CD4-positive, alpha-beta T cell treated with Interleukin-6 at 100 ng/mL for 8 hours (primary cell): ENCODE results near the gene ADD3.
"Not testable (repeated sequence)": the region's sequence is repeated elsewhere in the genome, so short reads cannot be mapped to it uniquely, and the experiment has no call there.

Source experiments
- DNase-seq: peaks from one replicate; pipeline ENCODE4 v3.0.0-alpha.2; 2020; ENCODE audit warnings: mixed read lengths, low spot score

Gene ADD3

GRCh38 chr10:110035070-110035921 lies 27.5 kb downstream of the ADD3 start:
- DNase-seq: no peak

DNA sequence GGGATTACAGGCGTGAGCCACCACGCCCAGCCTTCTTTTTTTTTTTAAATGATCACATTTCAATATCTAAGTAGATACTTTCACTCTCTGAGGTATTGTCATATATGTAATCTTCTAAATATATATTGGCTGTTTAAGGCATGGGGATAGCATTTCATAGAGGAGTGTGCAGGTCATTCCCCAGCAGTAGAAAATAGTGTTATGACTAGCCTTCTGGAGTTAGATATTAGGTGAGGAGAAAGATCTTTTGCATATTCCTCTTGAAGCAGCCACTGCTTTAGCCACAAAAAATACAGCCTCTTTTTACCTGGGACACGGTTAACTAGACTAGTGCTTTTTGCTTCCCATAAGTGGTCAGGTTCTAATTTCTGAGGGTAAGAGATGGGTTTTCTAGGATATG lies 28.9 kb downstream of the ADD3 start:
- DNase-seq: no peak

GRCh38 chr10:110039254-110039653 lies 31.5 kb downstream of the ADD3 start:
- DNase-seq: no peak

DNA sequence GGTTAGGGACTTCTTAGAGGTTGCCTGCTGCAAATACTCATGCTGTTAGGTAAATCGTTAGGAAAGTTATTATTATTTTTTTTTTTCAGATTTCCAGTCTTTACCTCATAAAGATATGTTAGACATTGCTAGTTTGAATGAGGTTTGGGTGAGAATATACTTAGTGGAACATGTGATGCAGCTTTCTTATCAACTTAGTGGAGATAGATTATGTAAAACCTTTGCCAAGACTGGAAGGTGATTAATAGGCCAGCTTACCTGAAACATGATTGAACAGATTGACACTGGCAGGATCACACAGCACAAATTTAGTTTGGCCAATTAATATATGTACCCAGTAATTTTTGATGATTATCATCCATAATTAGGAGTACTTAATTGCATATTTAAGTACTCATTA lies 32.3 kb downstream of the ADD3 start:
- DNase-seq: no peak

- no peak for DNase-seq
Observed at GRCh38 chr10:110040767-110041478, 33.1 kb downstream of the ADD3 start.

- no peak for DNase-seq
Observed at GRCh38 chr10:110041479-110041829, 33.7 kb downstream of the ADD3 start.

DNA sequence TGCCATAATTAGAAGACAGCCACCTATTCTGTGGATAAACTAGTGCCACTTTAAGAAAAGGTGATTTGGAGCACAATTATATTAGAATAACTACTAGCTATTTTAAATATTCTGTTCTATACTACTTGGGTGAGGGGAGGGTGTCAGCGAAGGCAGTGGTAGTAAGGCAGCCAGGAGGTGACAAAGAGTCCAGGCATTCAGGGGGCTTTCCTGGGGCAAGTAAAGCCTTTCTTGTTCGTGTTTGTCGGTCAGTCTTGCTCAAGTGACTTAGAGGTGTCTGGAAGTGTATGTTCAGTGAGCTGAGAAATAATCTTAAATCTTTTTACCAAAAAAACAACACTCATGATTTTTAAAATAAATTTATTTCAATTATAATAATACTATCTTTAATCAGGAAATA lies 34.4 kb downstream of the ADD3 start:
- no peak for DNase-seq

DNA sequence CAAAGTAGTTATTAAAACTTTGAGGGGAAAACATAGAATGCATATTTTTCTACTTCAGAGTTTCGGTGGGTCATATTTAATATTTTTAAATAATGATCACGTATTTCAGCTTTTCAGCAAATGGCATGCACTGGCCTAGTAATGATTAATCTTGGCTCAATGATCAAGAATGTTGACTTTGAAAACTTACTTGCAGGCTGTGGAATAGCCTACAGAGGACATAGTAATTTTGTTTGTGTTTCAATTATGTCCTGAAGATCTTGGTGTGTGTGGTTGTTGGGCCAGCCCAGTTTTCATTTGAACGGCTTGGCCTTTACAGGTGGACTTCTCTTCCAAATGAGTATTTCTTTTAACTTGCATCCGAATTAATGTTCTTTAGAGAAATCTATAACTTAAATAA lies 35.1 kb downstream of the ADD3 start:
- no peak for DNase-seq

- no peak for DNase-seq
Observed at GRCh38 chr10:110044681-110045080, 36.9 kb downstream of the ADD3 start.

GRCh38 chr10:110045772-110046171 lies 38.0 kb downstream of the ADD3 start:
- DNase-seq: no peak

- DNase-seq: not testable (repeated sequence)
Observed at GRCh38 chr10:110048145-110048544, 40.4 kb downstream of the ADD3 start.

DNA sequence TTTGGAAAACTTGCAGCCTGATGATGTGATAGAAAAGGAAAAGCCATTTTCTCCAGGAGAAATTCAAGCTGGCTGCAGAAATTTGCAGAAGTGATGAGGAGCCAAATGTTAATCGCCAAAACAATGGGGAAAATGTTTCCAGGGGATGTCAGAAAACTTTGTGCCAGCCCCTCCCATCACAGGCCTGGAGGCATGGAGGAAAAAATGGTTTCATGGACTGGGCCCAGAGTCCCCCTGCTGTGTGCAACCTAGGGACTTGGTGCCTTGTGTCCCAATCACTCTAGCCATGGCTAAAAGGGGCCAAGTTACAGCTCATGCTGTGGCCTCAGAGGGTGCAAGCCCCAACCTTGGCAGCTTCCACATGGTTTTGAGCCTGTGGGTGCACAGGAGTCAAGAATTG lies 41.0 kb downstream of the ADD3 start:
- no peak for DNase-seq

DNA sequence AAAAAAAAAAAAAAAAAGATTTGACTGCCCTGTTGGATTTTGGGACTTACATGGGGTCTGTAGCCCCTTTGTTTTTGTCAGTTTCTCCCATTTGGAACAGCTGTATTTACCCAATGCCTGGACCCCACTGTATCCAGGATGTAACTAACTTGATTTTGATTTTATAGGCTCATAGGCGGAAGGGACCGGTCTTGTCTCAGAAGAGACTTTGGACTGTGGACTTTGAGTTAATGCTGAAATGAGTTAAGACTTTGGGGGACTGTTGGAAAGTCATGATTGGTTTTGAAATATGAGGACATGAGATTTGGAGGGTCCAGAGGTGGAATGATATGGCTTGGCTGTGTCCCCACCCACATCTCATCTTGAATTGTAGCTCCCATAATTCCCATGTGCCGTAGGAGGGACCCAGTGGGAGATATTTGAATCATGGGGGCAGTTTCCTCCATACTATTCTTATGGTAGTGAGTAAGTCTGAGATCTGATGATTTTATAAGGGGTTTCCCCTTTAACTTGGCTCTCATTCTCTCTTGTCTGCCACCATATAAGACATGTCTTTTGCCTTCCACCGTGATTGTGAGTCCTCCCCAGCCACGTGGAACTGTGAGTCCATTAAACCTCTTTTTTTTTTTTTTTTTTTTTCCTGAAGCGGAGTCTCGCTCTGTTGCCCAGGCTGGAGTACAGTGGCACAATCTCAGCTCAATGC lies 42.3 kb downstream of the ADD3 start:
- not testable (repeated sequence) for DNase-seq

DNA sequence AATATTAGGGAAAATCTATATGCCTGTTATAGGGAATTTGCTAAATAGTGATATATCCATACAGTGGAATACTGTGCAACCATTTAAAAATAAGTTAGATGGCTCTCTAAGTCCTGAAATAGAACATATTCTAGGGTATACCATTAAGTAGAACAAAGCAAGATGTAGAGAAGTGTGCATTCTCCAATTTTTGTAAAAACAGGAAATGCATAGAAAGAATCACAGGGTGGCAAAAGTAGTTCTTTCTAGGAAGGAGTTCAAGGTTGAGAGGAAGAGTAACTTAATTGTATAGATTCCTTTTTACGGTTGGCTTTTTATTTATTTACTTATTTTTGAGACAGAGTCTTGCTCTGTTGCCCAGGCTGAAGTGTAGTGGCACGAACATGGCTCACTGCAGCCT lies 43.7 kb downstream of the ADD3 start:
- no peak for DNase-seq

GRCh38 chr10:110052916-110053315 lies 45.1 kb downstream of the ADD3 start:
- DNase-seq: no peak

- DNase-seq: no peak
Observed at GRCh38 chr10:110056822-110057221, 49.0 kb downstream of the ADD3 start.

DNA sequence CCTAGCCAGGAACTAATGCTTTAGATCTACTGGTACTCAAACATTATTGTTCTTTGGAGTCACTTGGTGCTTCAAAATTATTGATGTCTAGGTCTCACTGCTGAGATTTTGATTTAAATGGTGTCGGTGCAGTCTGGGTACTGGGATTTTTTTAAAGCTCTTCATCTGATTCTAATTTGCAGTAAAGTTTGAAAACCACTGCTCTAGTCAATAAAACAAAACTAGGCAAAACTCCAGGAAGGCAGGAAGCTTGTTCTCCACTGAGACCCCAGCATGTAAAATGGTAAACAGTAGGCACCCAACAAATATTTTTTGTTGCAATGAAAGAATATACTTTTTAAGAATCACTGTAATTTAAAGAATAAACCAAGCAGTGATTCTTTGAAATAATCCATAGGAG lies 49.7 kb downstream of the ADD3 start:
- DNase-seq: no peak

DNA sequence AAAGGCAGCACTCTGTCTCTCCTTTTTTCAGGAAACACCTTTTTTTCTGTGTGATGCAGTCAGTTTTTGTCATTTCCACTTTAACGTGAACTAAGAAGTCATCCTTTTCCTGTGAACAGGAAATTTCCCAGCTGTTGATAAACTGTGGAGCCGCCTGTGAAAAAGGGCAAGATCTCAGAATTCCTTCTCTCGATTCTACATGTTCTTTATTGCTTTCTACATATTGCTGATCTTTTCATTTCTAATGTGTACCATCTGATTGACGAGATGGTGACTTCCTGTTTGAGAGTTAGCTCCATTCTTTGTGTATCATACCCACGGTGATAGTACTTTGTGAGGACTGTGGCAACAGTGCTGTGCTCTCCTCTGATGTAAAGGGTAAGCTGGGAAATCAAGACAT lies 50.4 kb downstream of the ADD3 start:
- DNase-seq: no peak

DNA sequence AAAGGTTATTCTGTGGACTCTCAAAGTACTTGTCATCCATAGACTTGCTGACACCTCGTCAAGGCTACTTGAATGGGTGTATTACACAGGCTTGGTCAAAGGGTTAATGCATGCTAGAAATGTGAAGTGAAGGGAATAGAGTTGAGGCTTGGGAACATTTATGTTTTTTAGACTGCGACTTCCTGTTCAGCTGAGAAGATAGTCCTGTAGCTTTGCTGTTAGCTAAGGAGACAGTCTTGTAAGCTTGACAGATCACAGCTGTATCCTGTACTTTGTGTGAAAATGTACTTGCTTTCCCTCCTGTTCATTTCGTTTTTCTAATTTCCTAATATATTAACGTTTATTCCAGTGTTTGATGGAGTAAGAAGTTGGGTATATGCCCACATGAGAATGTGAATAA lies 52.1 kb downstream of the ADD3 start:
- no peak for DNase-seq

- DNase-seq: no peak
Observed at GRCh38 chr10:110061687-110062086, 53.9 kb downstream of the ADD3 start.

GRCh38 chr10:110065269-110065668 lies 57.5 kb downstream of the ADD3 start:
- no peak for DNase-seq

DNA sequence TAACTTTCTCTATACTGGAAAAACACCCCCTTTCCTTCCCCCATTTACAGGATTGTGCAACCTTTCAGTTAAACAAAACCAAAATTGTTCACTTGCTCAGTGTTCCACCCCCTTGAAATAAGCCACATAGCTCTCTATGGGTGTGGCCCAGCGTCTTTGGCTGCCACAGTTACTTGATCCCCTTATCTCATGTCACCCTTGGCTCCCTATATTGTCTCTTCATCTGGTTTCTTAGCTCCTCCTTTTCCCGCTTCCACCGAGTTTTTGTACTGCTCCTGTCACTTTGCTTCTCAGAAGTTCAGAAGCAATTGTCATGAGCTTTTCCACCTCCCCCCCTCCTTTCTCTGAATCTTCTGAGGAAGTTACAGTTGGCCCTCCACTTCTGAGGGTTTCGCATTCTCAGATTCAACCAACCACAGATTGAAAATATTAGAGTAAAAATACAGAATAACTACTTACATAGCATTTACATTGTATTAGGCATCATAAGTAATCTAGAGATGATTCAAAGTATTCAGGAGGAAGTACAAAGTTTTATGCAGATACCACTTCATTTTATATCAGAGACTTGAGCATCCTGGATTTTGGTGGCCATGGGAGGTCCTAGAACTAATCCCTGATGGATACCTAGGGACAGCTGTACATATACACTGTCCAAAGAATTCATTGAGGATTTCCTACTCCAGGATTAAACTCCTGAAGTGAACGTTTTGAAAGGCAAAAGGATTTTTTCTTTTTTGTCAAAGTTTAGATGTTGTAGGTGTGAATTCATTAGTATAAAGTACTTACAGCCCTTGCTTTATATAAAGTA lies 60.4 kb downstream of the ADD3 start:
- peak; percentile 62 for DNase-seq
